ENCODE measurements around the gene SLC6A19. TPM values are rescaled to one million over a fixed set of nuclear protein-coding genes. Genes with fewer than 3 reads are reported as not detected.
"Not testable (repeated sequence)": the region's sequence is repeated elsewhere in the genome, so short reads cannot be mapped to it uniquely, and the experiment has no call there.

SLC6A19 gene
- total and polyA plus RNA-seq, 10 donors = under 0.01 to 0.50 TPM; not detected in 8

- TF ChIP-seq, protein P1, sequence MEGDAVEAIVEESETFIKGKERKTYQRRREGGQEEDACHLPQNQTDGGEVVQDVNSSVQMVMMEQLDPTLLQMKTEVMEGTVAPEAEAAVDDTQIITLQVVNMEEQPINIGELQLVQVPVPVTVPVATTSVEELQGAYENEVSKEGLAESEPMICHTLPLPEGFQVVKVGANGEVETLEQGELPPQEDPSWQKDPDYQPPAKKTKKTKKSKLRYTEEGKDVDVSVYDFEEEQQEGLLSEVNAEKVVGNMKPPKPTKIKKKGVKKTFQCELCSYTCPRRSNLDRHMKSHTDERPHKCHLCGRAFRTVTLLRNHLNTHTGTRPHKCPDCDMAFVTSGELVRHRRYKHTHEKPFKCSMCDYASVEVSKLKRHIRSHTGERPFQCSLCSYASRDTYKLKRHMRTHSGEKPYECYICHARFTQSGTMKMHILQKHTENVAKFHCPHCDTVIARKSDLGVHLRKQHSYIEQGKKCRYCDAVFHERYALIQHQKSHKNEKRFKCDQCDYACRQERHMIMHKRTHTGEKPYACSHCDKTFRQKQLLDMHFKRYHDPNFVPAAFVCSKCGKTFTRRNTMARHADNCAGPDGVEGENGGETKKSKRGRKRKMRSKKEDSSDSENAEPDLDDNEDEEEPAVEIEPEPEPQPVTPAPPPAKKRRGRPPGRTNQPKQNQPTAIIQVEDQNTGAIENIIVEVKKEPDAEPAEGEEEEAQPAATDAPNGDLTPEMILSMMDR (IDR thresholded peaks at IDR 0.05 in 8 of 11, conservative IDR thresholded peaks at IDR 0.05 in 3 of 11) = no peak
- TF ChIP-seq POLR2A (IDR thresholded peaks at IDR 0.05) (no peak), POLR2AphosphoS5 (IDR thresholded peaks at IDR 0.05) (no peak)
- 75 to 92% (median 75%) methylated on average over 5 to 12 of the region's 12 CpGs for WGBS, 5 donors
- no peaks in the 10 kb centered on the region for H3K4me1 ChIP-seq
- no peak for DNase-seq
- H3K27ac ChIP-seq = no peak overlapping the region
- H3K27me3 ChIP-seq (replicated peaks in 1 of 7) = peaks cover 0 to 63% (median 0%) of the 10 kb centered on the region in 7 donors
- H3K36me3 ChIP-seq = no peaks in the 10 kb centered on the region
- intact Hi-C loops (cut with DNase I; ENCODE audit: low total_unique reads) = no loop called here
- no peak overlapping the region for H3K4me3 ChIP-seq
- no peaks in the 10 kb centered on the region for H3K9me3 ChIP-seq
Observed at GRCh38 chr5:1226231-1226630, 24.8 kb downstream of the SLC6A19 start.

GRCh38 chr5:1226839-1227581, 25.6 kb downstream of the SLC6A19 start:
- TF ChIP-seq POLR2A (IDR thresholded peaks at IDR 0.05) (no peak), POLR2AphosphoS5 (IDR thresholded peaks at IDR 0.05) (no peak)
- TF ChIP-seq, protein P1 (IDR thresholded peaks at IDR 0.05 in 8 of 11, conservative IDR thresholded peaks at IDR 0.05 in 3 of 11) = no peak
- DNase-seq = no peak
- no peaks in the 10 kb centered on the region for H3K9me3 ChIP-seq
- H3K36me3 ChIP-seq = no peaks in the 10 kb centered on the region
- H3K27me3 ChIP-seq (replicated peaks in 1 of 7) = peaks cover 0 to 71% (median 0%) of the 10 kb centered on the region in 7 donors
- intact Hi-C loops (cut with DNase I; ENCODE audit: low total_unique reads) = no loop called here
- H3K4me1 ChIP-seq = no peaks in the 10 kb centered on the region
- WGBS, 5 donors = 82 to 87% (median 86%) methylated on average over 25 to 50 of the region's 50 CpGs
- H3K4me3 ChIP-seq = no peak overlapping the region
- no peak overlapping the region for H3K27ac ChIP-seq

- Histone ChIP-seq H3K9me3 (no peaks in the 10 kb centered on the region), H3K27ac (no peak overlapping the region), H3K4me3 (no peak overlapping the region), H3K27me3 (replicated peaks in 1 of 7) (peaks cover 0 to 78% (median 0%) of the 10 kb centered on the region in 7 donors), H3K4me1 (no peaks in the 10 kb centered on the region), H3K36me3 (no peaks in the 10 kb centered on the region)
- WGBS, 5 donors = 23 to 32% (median 27%) methylated on average over 14 of the region's 14 CpGs
- TF ChIP-seq, protein P1 (IDR thresholded peaks at IDR 0.05 in 8 of 11, conservative IDR thresholded peaks at IDR 0.05 in 3 of 11) = no peak
- TF ChIP-seq POLR2A (IDR thresholded peaks at IDR 0.05) (no peak), POLR2AphosphoS5 (IDR thresholded peaks at IDR 0.05) (no peak)
- no peak for DNase-seq
- intact Hi-C loops (cut with DNase I; ENCODE audit: low total_unique reads) = no loop called here
Observed at GRCh38 chr5:1227667-1228066, 26.3 kb downstream of the SLC6A19 start.

DNA sequence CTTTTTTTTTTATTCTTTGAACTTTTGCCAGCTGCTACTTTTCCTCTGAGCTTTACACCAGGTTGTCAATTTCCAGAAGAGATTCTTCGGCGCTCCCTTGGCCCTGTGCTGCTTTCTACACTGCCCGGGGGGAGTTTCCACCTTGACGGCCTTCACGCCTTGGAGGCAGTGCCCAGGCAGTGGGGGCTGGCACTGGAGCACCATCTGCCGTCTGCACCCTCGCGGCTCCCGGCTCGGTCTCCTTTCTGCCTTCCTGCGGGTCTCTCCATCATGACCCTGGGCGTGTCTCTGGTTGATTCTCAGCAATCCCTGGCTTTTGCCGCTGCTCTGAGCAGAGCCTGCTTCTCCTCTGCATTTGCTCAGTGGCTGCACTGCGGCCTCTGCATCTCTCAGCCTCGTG, 26.7 kb downstream of the SLC6A19 start:
- WGBS, 5 donors = 57 to 71% (median 68%) methylated on average over 15 of the region's 15 CpGs
- no peaks in the 10 kb centered on the region for H3K9me3 ChIP-seq
- no peak for DNase-seq
- H3K36me3 ChIP-seq = no peaks in the 10 kb centered on the region
- intact Hi-C loops (cut with DNase I; ENCODE audit: low total_unique reads) = no loop called here
- no peak overlapping the region for H3K4me3 ChIP-seq
- peaks cover 0 to 82% (median 0%) of the 10 kb centered on the region in 7 donors for H3K27me3 ChIP-seq (replicated peaks in 1 of 7)
- H3K4me1 ChIP-seq = no peaks in the 10 kb centered on the region
- no peak overlapping the region for H3K27ac ChIP-seq
- TF ChIP-seq POLR2AphosphoS5 (IDR thresholded peaks at IDR 0.05) = no peak
- no peak for TF ChIP-seq POLR2A (IDR thresholded peaks at IDR 0.05)
- TF ChIP-seq, protein P1 (IDR thresholded peaks at IDR 0.05 in 8 of 11, conservative IDR thresholded peaks at IDR 0.05 in 3 of 11) = no peak

DNA sequence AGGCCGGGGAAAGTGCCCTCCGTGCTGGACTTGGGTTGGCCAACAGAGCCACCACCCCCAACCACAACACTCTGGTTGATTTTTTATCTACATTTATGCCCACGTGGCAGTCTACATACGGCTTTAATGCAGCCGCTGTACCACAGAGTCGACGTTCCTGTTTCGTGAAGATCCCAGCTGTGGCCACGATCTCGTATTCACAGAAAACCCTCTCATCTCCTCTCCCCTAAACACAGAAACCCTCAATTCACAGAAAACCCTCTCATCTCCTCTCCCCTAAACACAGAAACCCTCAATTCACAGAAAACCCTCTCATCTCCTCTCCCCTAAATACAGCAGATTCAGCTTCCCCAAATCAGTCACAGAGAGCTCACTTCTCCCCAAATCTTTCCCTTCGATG, 27.6 kb downstream of the SLC6A19 start:
- H3K4me1 ChIP-seq; intact Hi-C loops (cut with DNase I; ENCODE audit: low total_unique reads); H3K9me3 ChIP-seq; DNase-seq; H3K27ac ChIP-seq; H3K4me3 ChIP-seq; H3K36me3 ChIP-seq: not testable (repeated sequence)
- WGBS, 5 donors = 74 to 86% (median 80%) methylated on average over 11 of the region's 11 CpGs
- H3K27me3 ChIP-seq (replicated peaks in 1 of 7) = peaks cover 0 to 82% (median 0%) of the 10 kb centered on the region in 7 donors
